Activated naive CD4-positive, alpha-beta T cell treated with anti-CD3 and anti-CD28 coated beads, Interleukin-2, amount 10 ng/mL, durations not matched to agents 7 days and 5 days (primary cell): ENCODE results near the gene GPI.
A peak's percentile ranks its signal among the peaks of the same experiment; 100 is the strongest.
"Not testable (repeated sequence)": the region's sequence is repeated elsewhere in the genome, so short reads cannot be mapped to it uniquely, and the experiment has no call there.

Source experiments
- CTCF ChIA-PET: fragments of 350-600 bp; sonication (Branson Sonifier 250); formaldehyde crosslinking; loops from one replicate; lab custom pipeline; 2021; ENCODE audit warnings: antibody characterized with exemption; lab: Charles Lee
- DNase-seq: peaks from one replicate; pipeline ENCODE4 v3.0.0-alpha.2; 2020
- H3K27ac Mint-ChIP-seq: one replicate; pipeline ENCODE4 v1.8.0; 2021; ENCODE audit warnings: mild to moderate bottlenecking, moderate library complexity, mixed read lengths
- H3K27me3 Mint-ChIP-seq: one replicate; pipeline ENCODE4 v1.8.0; 2021; ENCODE audit warnings: mild to moderate bottlenecking, mixed read lengths
- H3K36me3 Mint-ChIP-seq: one replicate; pipeline ENCODE4 v1.8.0; 2021; ENCODE audit warnings: mixed read lengths
- H3K4me1 Mint-ChIP-seq: one replicate; pipeline ENCODE4 v1.8.0; 2021; ENCODE audit warnings: mixed read lengths
- H3K4me3 Mint-ChIP-seq: one replicate; pipeline ENCODE4 v1.8.0; 2021; ENCODE audit warnings: mild to moderate bottlenecking, moderate library complexity, mixed read lengths
- H3K9me3 Mint-ChIP-seq: one replicate; pipeline ENCODE4 v1.8.0; 2021; ENCODE audit warnings: mixed read lengths

Gene GPI

GRCh38 chr19:34383599-34383998 lies 18.6 kb downstream of the GPI start:
- H3K27ac Mint-ChIP-seq: no peak overlapping the region
- peaks cover 68% of the 10 kb centered on the region for H3K36me3 Mint-ChIP-seq
- H3K4me3 Mint-ChIP-seq: no peak overlapping the region
- DNase-seq: no peak
- H3K4me1 Mint-ChIP-seq: peaks cover 2% of the 10 kb centered on the region
- no peaks in the 10 kb centered on the region for H3K27me3 Mint-ChIP-seq
- CTCF ChIA-PET: no interaction called here
- H3K9me3 Mint-ChIP-seq: no peaks in the 10 kb centered on the region

- CTCF ChIA-PET: no interaction called here
- H3K27ac Mint-ChIP-seq: peak overlapping the region; percentile 11
- DNase-seq: no peak
- H3K27me3 Mint-ChIP-seq: no peaks in the 10 kb centered on the region
- H3K4me1 Mint-ChIP-seq: peaks cover 2% of the 10 kb centered on the region
- H3K9me3 Mint-ChIP-seq: no peaks in the 10 kb centered on the region
- no peak overlapping the region for H3K4me3 Mint-ChIP-seq
- peaks cover 51% of the 10 kb centered on the region for H3K36me3 Mint-ChIP-seq
Observed at GRCh38 chr19:34386645-34387445, 21.8 kb downstream of the GPI start.

DNA sequence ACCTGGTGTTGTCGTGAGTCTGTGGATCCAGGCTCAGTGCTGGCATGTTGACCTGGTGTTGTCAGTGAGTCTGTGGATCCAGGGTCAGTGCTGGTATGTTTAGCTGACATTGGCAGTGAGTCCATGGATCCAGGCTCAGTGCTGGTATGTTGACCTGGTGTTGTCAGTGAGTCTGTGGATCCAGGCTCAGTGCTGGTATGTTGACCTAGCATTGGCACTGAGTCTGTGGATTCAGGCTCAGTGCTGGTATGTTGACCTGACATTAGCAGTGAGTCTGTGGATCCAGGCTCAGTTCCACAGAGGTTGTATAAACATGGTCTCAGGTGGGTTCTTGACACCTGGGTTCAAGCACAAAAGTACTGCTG lies 22.4 kb downstream of the GPI start:
- no peak for DNase-seq
- Mint-ChIP-seq H3K36me3 (peaks cover 49% of the 10 kb centered on the region), H3K27me3 (no peaks in the 10 kb centered on the region), H3K4me3 (no peak overlapping the region), H3K4me1 (peaks cover 2% of the 10 kb centered on the region), H3K9me3 (no peaks in the 10 kb centered on the region), H3K27ac (no peak overlapping the region)
- CTCF ChIA-PET: no interaction called here

DNA sequence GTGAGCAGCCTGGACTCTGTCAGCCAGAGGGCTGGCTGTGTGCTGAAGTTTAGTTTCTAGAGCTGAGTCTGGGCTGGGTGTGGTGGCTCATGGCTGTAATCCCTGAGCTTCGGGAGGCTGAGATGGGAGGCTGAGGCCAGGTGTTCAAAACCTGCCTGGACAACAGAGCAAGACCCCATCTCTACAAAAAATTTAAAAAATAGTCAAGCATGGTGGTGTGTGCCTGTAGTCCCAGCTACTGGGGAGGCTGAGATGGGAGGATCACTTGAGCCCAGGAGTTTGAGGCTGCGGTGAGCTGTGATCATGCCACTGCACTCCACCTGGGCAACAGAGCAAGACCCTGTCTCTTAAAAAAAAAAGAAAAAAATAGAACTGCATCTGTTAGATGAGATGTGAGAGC lies 23.7 kb downstream of the GPI start:
- DNase-seq, CTCF ChIA-PET, H3K4me1 Mint-ChIP-seq, H3K27ac Mint-ChIP-seq, H3K9me3 Mint-ChIP-seq, H3K4me3 Mint-ChIP-seq, H3K27me3 Mint-ChIP-seq: not testable (repeated sequence)
- peaks cover 36% of the 10 kb centered on the region for H3K36me3 Mint-ChIP-seq

DNA sequence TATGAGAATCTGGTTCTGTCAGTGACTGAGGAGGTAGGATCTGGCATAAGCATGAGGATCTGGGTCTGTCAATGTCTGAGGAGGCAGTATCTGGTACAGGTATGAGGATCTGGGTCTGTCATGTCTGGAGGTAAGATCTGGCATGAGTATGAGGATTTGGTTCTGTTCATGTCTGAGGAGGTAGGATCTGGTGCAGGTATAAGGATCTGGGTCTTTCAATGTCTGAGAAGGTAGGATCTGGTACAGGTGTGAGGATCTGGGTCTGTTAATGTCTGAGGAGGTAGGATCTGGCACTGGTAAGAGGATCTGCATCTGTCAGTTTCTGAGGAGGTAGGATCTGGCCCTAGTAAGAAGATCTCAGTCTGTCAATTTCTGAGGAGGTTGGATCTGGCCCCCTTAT lies 26.8 kb downstream of the GPI start:
- Mint-ChIP-seq H3K4me1 (no peaks in the 10 kb centered on the region), H3K4me3 (no peak overlapping the region), H3K27ac (no peak overlapping the region), H3K9me3 (no peaks in the 10 kb centered on the region), H3K27me3 (no peaks in the 10 kb centered on the region), H3K36me3 (peaks cover 15% of the 10 kb centered on the region)
- CTCF ChIA-PET: no interaction called here
- no peak for DNase-seq

- Mint-ChIP-seq H3K36me3 (peaks cover 11% of the 10 kb centered on the region), H3K4me1 (no peaks in the 10 kb centered on the region), H3K9me3 (no peaks in the 10 kb centered on the region), H3K27me3 (no peaks in the 10 kb centered on the region), H3K4me3 (no peak overlapping the region), H3K27ac (no peak overlapping the region)
- CTCF ChIA-PET: no interaction called here
- DNase-seq: no peak
Observed at GRCh38 chr19:34393031-34393430, 28.0 kb downstream of the GPI start.

DNA sequence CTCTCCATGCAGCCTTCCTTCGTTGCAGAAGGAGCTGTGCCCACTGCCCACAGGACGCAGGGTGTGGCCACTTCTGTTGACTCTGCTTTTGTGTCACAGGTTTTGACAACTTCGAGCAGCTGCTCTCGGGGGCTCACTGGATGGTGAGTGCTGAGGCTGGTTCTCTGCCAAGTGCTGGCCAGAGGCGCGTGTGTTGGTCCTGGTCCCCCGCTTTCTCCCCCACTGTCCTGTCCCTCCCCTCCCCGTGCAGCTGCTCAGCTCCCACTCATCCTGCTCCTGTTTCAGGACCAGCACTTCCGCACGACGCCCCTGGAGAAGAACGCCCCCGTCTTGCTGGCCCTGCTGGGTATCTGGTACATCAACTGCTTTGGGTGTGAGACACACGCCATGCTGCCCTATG lies 28.6 kb downstream of the GPI start:
- no peak for DNase-seq
- Mint-ChIP-seq H3K4me1 (no peaks in the 10 kb centered on the region), H3K27ac (no peak overlapping the region), H3K4me3 (no peak overlapping the region), H3K27me3 (no peaks in the 10 kb centered on the region), H3K36me3 (peaks cover 12% of the 10 kb centered on the region), H3K9me3 (no peaks in the 10 kb centered on the region)
- CTCF ChIA-PET: no interaction called here

- no peak overlapping the region for H3K27ac Mint-ChIP-seq
- CTCF ChIA-PET: interaction anchor here (0.8 to 1.4 kb wide), 2 partner anchors 29 to 32 kb away, joined by 3 read pairs; no protein-coding TSS in a partner anchor
- DNase-seq: no peak
- no peak overlapping the region for H3K4me3 Mint-ChIP-seq
- H3K27me3 Mint-ChIP-seq: no peaks in the 10 kb centered on the region
- H3K36me3 Mint-ChIP-seq: peaks cover 30% of the 10 kb centered on the region
- no peaks in the 10 kb centered on the region for H3K9me3 Mint-ChIP-seq
- peaks cover 4% of the 10 kb centered on the region for H3K4me1 Mint-ChIP-seq
Observed at GRCh38 chr19:34397853-34398252, 32.9 kb downstream of the GPI start.

DNA sequence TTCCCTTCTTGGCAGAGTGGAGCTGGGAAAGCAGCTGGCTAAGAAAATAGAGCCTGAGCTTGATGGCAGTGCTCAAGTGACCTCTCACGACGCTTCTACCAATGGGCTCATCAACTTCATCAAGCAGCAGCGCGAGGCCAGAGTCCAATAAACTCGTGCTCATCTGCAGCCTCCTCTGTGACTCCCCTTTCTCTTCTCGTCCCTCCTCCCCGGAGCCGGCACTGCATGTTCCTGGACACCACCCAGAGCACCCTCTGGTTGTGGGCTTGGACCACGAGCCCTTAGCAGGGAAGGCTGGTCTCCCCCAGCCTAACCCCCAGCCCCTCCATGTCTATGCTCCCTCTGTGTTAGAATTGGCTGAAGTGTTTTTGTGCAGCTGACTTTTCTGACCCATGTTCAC lies 34.9 kb downstream of the GPI start:
- peaks cover 31% of the 10 kb centered on the region for H3K36me3 Mint-ChIP-seq
- H3K4me1 Mint-ChIP-seq: peaks cover 17% of the 10 kb centered on the region
- no peaks in the 10 kb centered on the region for H3K27me3 Mint-ChIP-seq
- H3K4me3 Mint-ChIP-seq: no peak overlapping the region
- no peak overlapping the region for H3K27ac Mint-ChIP-seq
- no peaks in the 10 kb centered on the region for H3K9me3 Mint-ChIP-seq
- CTCF ChIA-PET: interaction anchor here (0.6 to 0.7 kb wide), 2 partner anchors 32 to 548 kb away, joined by 3 to 4 read pairs; no protein-coding TSS in a partner anchor
- DNase-seq: no peak

DNA sequence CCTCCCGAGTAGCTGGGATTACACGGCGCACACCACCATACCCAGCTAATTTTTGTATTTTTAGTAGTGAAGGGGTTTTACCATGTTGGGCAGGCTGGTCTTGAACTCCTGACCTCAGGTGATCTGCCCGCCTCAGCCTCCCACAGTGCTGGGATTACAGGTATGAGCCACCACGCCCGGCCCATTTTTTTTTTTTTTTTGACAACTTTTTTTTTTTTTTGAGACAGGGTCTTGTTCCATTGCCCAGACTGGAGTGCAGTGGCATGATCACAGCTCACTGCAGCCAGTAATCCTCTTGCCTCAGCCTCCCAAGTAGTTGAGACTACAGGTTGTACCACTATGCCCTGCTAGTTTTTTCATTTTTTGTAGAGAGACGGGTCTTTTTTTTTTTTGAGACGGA lies 35.8 kb downstream of the GPI start:
- DNase-seq, H3K9me3 Mint-ChIP-seq, H3K27ac Mint-ChIP-seq, H3K4me3 Mint-ChIP-seq, H3K27me3 Mint-ChIP-seq: not testable (repeated sequence)
- peaks cover 27% of the 10 kb centered on the region for H3K36me3 Mint-ChIP-seq
- CTCF ChIA-PET: interaction anchor here (0.6 to 1.4 kb wide), 3 partner anchors 25 to 1029 kb away, joined by 3 to 4 read pairs (median 3); no protein-coding TSS in a partner anchor
- H3K4me1 Mint-ChIP-seq: peaks cover 20% of the 10 kb centered on the region

- no peak overlapping the region for H3K4me3 Mint-ChIP-seq
- CTCF ChIA-PET: interaction anchor here (1.3 to 1.7 kb wide), 2 partner anchors 28 kb away, joined by 3 to 5 read pairs; no protein-coding TSS in a partner anchor
Observed at GRCh38 chr19:34402074-34402600, 37.1 kb downstream of the GPI start.

DNA sequence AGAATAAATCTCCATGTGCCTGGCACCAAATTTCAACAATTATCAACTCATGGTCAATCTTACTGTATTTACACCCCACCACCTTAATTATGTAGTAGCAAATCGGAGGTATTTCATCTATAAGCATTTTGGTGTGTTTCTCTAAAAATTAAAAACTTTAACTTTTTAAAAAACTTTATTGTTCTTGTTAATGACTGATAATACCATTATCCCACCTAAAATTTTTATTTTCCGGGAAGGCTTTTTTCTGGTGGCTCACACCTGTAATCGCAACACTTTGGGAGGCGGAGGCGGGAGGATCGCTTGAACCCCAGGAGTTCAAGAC lies 38.8 kb downstream of the GPI start:
- Mint-ChIP-seq H3K36me3 (peaks cover 23% of the 10 kb centered on the region), H3K27me3 (no peaks in the 10 kb centered on the region), H3K4me3 (peak overlapping the region; percentile 87), H3K9me3 (no peaks in the 10 kb centered on the region), H3K27ac (peak overlapping the region; percentile 88), H3K4me1 (peaks cover 26% of the 10 kb centered on the region)
- DNase-seq: no peak
- CTCF ChIA-PET: interaction anchor here (1.7 kb wide), 1 partner anchor 27 kb away, joined by 5 read pairs; no protein-coding TSS in a partner anchor

More at GRCh38 chr19:34402074-34402600, 37.1 kb downstream of the GPI start:
- peaks cover 27% of the 10 kb centered on the region for H3K36me3 Mint-ChIP-seq
- H3K4me1 Mint-ChIP-seq: peaks cover 23% of the 10 kb centered on the region
- no peaks in the 10 kb centered on the region for H3K27me3 Mint-ChIP-seq
- H3K9me3 Mint-ChIP-seq: no peaks in the 10 kb centered on the region
- H3K27ac Mint-ChIP-seq: no peak overlapping the region
- no peak for DNase-seq

GRCh38 chr19:34404109-34404909 lies 39.3 kb downstream of the GPI start, which contains the start of gene PDCD2L:
Gene PDCD2L, plus strand, starts transcription at chr19:34404399. Its CDS starts 32 bp downstream, at chr19:34404431.
- H3K27me3 Mint-ChIP-seq: no peaks in the 10 kb centered on the region
- CTCF ChIA-PET: interaction anchor here (1.7 to 2.1 kb wide), 2 partner anchors 26 kb away, joined by 5 to 6 read pairs; no protein-coding TSS in a partner anchor

More at GRCh38 chr19:34404109-34404909, 39.3 kb downstream of the GPI start, which contains the start of gene PDCD2L:
- Mint-ChIP-seq H3K9me3 (no peaks in the 10 kb centered on the region), H3K27ac (peak within 1 kb of the TSS; percentile 88), H3K4me1 (peaks cover 26% of the 10 kb centered on the region), H3K4me3 (peak within 1 kb of the TSS; percentile 87), H3K36me3 (peaks cover 22% of the 10 kb centered on the region)
- peak; percentile 96 for DNase-seq
